Cardiac muscle cell (in vitro differentiated cells and primary cell): Measurements from ENCODE around the gene CDK4. TPM values are rescaled to one million over a fixed set of nuclear protein-coding genes. Genes with fewer than 3 reads are reported as not detected.
A peak's percentile ranks its signal among the peaks of the same experiment; 100 is the strongest.

Source experiments
- DNase-seq, 2 donors: peaks; one replicate each; pipeline versions ENCODE4 v3.0.0 to v3.0.0-alpha.2; 2010 to 2017; ENCODE audit warnings: low read depth in 1 of 2, low spot score in 1 of 2
- H3K27ac ChIP-seq: fragments of 200-600 bp; sonication (generic); 2 replicates; pipeline ENCODE4 v1.5.1; 2016
- H3K27me3 ChIP-seq: fragments of 200-600 bp; sonication (generic); 2 replicates; pipeline ENCODE4 v1.6.0; 2016; ENCODE audit warnings: control low read depth
- H3K36me3 ChIP-seq: fragments of 200-600 bp; sonication (generic); 2 replicates; pipeline ENCODE4 v1.5.1; 2016; ENCODE audit warnings: control low read depth
- H3K4me1 ChIP-seq: fragments of 200-600 bp; sonication (generic); 2 replicates; pipeline ENCODE4 v1.8.1; 2017; ENCODE audit warnings: low read depth, mild to moderate bottlenecking, mixed run types
- H3K4me3 ChIP-seq: fragments of 200-600 bp; sonication (generic); 2 replicates; pipeline ENCODE4 v1.5.1; 2016; ENCODE audit warnings: mild to moderate bottlenecking
- H3K9me3 ChIP-seq: fragments of 200-600 bp; sonication (generic); 2 replicates; pipeline ENCODE4 v1.5.1; 2017; ENCODE audit warnings: low read depth, mild to moderate bottlenecking, control low read depth
- polyA plus RNA-seq: library from polyadenylated mRNA; unstranded; fragments of >200 nt; fragmentation: Nextera tagmentation; extraction: Ambion mirVana; gene quantifications from 2 replicates; pipeline ENCODE4 v1.2.1, GENCODE V29; 2016
- total RNA-seq: library from RNA; depleted of rRNA; stranded (reverse); fragments of >200 nt; gene quantifications from 2 replicates; pipeline ENCODE4 v1.2.3, GENCODE V29; 2016
- TF ChIP-seq, protein P1 (sequence below): IDR thresholded peaks from 2 replicates; pipeline ENCODE4 v1.5.1; 2012; ENCODE audit warnings: low read depth, mild to moderate bottlenecking, low read length

CDK4 gene
- total and polyA plus RNA-seq, 2 experiments from 2014 or later: 75.8 to 172 TPM

DNA sequence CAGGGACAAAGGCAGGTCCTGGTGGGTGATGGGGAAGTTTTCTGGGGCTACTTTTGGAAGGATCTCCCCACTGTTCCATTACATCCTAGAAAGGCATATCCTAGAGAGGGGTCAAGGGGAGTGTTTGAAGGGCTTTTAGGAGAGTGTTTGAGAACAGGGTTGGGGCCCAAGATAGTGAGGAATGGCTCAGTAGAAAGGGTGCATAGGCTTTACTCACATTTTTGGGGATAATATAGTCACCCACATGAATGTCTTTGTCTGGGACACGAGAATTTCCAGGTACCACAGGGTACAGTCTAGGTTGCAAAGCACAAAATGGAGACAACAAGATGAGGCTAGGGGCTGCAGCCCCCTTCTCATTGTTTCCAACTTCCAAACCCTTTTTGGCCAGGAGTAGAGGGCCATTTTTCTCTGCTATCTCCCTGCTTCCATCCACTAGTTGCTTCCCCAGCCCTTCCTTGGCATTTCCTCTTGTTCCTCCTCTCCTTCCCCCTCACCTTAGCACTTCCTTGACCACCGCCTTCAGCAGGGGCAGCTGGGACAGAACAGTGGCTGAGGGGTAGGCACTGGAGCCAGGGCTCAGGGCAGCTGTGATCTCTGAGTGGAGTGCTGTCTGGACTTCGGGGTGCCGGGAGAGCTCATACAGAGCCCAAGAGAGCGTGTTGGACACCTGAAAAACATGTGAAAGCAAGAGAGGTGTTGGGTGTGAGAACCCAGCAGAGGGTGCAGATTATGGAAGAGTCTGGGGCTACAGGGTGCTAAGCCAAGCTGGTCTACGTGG, 12.0 kb upstream of the CDK4 start:
- Histone ChIP-seq H3K27me3 (peaks cover 67% of the 10 kb centered on the region), H3K27ac (no peak overlapping the region), H3K4me1 (no peaks in the 10 kb centered on the region), H3K36me3 (peaks cover 1% of the 10 kb centered on the region), H3K4me3 (no peak overlapping the region), H3K9me3 (no peaks in the 10 kb centered on the region)
- no peak for DNase-seq
- TF ChIP-seq, protein P1, sequence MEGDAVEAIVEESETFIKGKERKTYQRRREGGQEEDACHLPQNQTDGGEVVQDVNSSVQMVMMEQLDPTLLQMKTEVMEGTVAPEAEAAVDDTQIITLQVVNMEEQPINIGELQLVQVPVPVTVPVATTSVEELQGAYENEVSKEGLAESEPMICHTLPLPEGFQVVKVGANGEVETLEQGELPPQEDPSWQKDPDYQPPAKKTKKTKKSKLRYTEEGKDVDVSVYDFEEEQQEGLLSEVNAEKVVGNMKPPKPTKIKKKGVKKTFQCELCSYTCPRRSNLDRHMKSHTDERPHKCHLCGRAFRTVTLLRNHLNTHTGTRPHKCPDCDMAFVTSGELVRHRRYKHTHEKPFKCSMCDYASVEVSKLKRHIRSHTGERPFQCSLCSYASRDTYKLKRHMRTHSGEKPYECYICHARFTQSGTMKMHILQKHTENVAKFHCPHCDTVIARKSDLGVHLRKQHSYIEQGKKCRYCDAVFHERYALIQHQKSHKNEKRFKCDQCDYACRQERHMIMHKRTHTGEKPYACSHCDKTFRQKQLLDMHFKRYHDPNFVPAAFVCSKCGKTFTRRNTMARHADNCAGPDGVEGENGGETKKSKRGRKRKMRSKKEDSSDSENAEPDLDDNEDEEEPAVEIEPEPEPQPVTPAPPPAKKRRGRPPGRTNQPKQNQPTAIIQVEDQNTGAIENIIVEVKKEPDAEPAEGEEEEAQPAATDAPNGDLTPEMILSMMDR: no peak

DNA sequence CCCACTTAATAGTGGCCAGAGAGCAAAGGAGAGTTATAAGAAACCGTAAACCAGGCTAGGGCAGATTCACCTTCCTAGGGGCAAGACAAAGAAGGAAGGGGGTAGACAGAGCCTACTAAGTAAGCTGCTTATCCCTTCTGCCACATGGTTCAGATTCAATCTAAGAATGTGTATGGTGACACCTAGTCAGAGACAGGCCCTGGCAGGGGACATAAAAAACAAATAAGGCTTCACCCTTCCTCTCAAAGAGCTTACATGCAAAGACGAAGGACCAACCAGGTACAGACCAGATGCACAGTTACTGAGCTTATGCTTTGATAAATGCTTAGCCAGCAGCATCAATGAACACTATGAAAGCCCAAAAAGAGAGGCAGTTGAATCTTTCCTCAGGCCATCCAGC, 10.4 kb upstream of the CDK4 start:
- no peak for DNase-seq
- Histone ChIP-seq H3K36me3 (peaks cover 7% of the 10 kb centered on the region), H3K27ac (no peak overlapping the region), H3K4me3 (no peak overlapping the region), H3K4me1 (no peaks in the 10 kb centered on the region), H3K9me3 (no peaks in the 10 kb centered on the region), H3K27me3 (peaks cover 69% of the 10 kb centered on the region)
- TF ChIP-seq, protein P1: no peak

DNA sequence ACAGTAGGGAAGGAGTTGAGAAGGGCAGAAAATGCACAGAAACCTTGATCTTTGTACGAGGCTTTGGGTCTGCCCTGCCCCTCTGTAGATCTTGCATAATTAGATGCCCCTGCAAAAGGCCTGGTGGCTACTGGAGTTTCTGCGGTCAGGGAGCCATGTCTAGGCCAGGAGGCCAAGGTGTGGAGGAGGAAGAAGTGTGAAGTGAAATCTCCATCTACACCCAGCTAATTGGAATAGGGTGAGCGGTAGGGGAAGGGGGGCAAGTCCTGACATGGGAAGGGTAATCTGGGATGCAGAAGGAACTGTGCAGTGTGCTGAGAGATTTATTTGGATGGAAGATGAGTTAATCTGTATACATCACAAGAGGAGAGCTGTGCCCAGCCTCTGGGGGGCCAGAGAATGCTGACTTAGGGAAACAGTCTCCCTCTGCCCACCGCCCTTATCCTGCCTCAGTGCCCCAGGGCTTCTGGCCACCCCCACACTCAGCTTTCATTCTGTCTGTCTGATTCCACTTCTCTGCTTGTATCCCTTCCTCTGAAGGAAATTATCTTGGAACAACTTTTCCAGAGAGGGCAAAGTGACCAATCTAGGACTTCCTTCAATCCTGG, 9.4 kb upstream of the CDK4 start:
- Histone ChIP-seq H3K9me3 (no peaks in the 10 kb centered on the region), H3K36me3 (peaks cover 7% of the 10 kb centered on the region), H3K27me3 (peaks cover 65% of the 10 kb centered on the region), H3K27ac (no peak overlapping the region), H3K4me1 (peaks cover 3% of the 10 kb centered on the region), H3K4me3 (no peak overlapping the region)
- DNase-seq: no peak
- TF ChIP-seq, protein P1: no peak

DNA sequence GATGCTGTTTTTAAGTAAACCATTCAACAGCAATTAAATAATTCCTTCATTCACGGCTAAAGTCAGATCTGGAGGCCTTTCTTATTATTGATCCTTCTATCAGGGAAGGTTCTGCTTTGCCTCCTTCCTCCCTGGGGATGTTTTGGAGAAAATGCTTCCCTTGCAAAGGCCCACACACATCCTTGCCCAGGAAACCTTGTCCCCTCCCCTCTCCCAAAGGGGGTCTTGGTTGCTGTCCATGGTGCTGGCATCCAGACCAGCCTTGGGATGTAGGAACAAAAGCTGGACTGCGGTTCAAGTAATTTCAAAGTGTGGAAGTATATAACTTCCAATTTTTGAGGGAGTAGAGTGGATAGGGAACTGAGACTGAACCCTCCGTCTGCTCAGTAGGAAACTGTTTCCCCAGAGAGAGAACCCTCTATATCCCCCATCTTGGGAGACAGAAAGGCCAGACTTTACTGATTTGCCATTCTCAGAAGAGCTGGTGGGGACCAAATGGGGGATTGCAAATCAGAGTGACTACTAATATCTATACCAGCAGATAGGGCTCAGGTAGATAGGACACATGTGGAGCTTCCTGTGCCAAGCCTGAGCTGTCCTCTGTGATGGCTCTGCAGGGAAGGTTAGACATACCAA, 8.4 kb upstream of the CDK4 start:
- Histone ChIP-seq H3K9me3 (no peaks in the 10 kb centered on the region), H3K4me3 (no peak overlapping the region), H3K27me3 (peaks cover 64% of the 10 kb centered on the region), H3K36me3 (peaks cover 7% of the 10 kb centered on the region), H3K4me1 (peaks cover 8% of the 10 kb centered on the region), H3K27ac (no peak overlapping the region)
- TF ChIP-seq, protein P1: no peak
- DNase-seq: peak in 1 of 2 donors; percentile 78

DNA sequence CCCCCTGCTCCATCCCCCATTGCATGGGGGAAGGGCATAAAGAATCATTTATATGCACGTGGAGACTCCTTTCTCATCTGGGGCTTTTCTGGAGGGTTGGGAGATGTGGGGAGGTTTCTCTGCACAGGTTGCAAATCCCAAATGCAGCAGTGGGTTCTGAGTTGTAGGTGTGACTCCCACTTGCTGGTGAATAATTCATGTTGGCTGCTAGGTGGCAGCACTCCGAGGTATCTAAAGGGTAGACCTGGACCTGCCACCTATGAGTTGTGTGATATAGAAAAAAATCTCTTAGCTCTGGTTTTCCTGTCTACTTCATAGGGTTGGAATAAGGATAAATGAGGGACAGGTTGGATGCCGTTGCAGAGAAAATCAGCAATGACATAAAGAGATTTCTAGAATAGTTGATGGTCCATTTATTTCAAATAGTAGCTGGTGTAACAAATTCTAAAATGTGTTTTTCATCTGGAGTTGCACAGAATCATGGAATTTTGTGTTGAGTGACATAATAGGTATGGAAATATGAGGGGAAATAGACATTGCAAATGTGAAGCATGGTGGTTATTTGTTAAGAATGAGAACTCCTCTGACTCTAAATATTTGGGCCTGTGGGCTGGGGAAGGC, 7.4 kb upstream of the CDK4 start:
- Histone ChIP-seq H3K9me3 (no peaks in the 10 kb centered on the region), H3K27me3 (peaks cover 54% of the 10 kb centered on the region), H3K36me3 (peaks cover 7% of the 10 kb centered on the region), H3K27ac (no peak overlapping the region), H3K4me1 (peaks cover 8% of the 10 kb centered on the region), H3K4me3 (no peak overlapping the region)
- DNase-seq: peak in 1 of 2 donors; percentile 42
- TF ChIP-seq, protein P1: peak; percentile 48
